ENCODE results near the gene CAMSAP3.

The CAMSAP3 gene

DNA sequence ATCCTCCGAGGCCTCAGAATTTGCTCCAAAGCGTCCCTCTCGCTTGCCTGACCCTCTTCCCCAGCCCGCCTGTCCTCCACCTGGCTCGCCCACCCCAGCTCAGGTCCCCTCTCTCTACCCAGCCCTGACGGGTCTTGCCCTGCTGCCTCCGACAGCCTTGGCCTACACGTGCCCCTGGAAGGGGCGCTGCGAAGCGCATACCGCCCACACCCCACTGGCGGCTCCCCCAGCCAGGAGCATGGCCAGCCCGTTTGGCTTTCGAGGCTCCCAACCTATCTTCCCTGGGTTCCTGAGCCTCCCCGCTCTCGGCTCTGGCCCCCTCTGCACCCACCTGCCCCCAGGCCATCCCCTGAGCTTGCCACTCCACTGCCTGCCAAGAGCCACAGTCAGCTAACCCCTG lies 29.1 kb downstream of the CAMSAP3 start:
- DNase-seq (ENCODE audit: extremely low read depth, low read depth): no peak
- no peak overlapping the region for H3K4me3 ChIP-seq (replicated peaks; ENCODE audit: low read depth, low read length)
- TF ChIP-seq CTCF (IDR thresholded peaks at IDR 0.05; ENCODE audit: low read depth, low read length, missing control alignments): no peak

DNA sequence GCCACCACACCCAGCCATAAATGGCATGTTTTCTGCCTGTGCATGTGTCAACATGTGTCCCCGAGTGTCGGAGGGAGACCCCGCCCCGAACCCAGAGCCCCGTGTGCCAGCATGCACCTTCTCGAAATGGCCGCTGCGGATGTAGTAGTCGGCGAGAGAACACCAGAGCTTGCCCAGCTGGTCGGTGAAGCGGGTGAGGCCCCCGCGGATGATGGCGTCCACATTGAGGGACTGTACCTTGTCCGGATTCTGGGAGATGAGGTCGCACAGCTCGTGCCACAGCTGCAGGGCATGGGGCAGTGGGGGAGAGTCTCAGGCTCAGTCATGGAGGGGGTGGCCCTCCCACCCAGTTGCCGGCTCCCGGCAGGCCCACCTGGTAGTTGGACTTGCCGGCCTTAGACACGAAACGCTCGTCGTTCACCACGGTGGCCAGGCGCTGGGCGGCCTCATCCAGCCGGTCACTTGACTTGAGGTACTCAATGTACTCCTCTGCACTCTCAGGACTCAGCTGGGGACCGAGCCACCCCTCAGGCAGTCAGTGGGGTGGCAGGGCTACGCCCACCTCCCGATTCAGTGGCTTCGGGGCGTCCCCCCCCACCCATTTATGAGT lies 30.2 kb downstream of the CAMSAP3 start:
- no peak for DNase-seq (ENCODE audit: extremely low read depth, low read depth)
- TF ChIP-seq CTCF (IDR thresholded peaks at IDR 0.05; ENCODE audit: low read depth, low read length, missing control alignments): no peak
- no peak overlapping the region for H3K4me3 ChIP-seq (replicated peaks; ENCODE audit: low read depth, low read length)

DNA sequence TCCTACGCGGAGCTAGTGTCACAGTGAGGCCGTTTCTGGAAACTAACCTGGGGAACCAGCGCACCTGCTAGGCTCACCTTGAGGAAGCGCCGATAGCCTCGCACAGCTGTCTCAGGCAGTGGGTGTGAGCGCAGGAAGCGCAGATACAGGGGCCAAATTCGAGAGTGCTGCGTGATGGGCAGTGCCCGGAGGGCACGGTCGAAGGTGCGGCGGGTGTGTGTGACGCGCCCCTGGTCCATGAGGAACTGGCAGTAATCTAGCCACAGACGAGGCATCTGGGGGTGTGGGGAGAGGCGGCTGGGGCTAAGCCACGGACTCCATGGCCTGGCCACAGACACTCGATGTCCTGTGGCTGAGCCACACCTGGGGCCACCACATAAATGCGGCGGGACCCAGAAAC lies 31.5 kb downstream of the CAMSAP3 start:
- TF ChIP-seq CTCF (IDR thresholded peaks at IDR 0.05; ENCODE audit: low read depth, low read length, missing control alignments): no peak
- no peak for DNase-seq (ENCODE audit: extremely low read depth, low read depth)
- H3K4me3 ChIP-seq (replicated peaks; ENCODE audit: low read depth, low read length): no peak overlapping the region

GRCh38 chr19:7628589-7629311 lies 33.1 kb downstream of the CAMSAP3 start:
- TF ChIP-seq CTCF (IDR thresholded peaks at IDR 0.05; ENCODE audit: low read depth, low read length, missing control alignments): no peak
- no peak for DNase-seq (ENCODE audit: extremely low read depth, low read depth)
- H3K4me3 ChIP-seq (replicated peaks; ENCODE audit: low read depth, low read length): peak overlapping the region; percentile 98

DNA sequence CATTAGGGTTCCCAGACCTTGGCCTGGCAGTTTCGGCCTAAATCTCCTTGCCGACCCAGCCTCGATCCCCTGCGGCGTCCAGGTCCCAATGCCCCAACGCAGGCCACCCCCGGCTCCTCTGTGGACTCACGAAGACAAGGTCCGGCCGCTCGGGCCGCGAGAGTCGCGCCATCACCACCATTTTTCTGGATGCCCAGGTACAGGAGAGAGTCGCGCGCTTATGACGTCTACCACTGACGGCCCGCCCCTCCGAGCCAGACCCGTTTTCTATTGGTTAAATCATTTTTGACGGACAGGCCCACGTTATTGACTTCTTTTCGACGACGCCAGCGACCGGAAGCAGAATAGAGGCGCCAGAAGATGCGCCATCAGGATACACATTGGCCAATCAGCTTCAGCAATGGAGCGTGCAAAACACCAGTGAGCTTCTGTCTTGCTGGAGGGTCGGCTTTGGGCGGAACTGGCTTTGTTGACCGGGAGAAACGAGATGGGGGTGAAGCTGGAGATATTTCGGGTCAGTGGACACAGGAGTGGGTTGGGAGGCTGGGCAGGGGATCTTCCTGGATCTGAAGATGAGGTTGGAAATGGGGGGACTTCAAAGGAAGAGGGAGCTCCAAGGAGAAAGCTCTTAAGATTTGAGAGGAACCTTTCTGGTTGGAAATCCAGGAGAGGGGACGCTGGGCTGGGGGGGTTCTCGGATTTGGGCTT lies 33.8 kb downstream of the CAMSAP3 start, which contains the start of the genes PET100 and XAB2:
TSS of gene PET100 (plus strand) at position 447 of the 708 bp plus-strand sequence. CDS start at position 488, 41 bp downstream.
TSS of gene XAB2 (minus strand) at position 199 of the 708 bp plus-strand sequence. CDS start at position 181, 18 bp downstream.
- DNase-seq (ENCODE audit: extremely low read depth, low read depth): peak; percentile 98
- peak within 1 kb of the TSS; percentile 98 for H3K4me3 ChIP-seq (replicated peaks; ENCODE audit: low read depth, low read length)
- no peak for TF ChIP-seq CTCF (IDR thresholded peaks at IDR 0.05; ENCODE audit: low read depth, low read length, missing control alignments)

GRCh38 chr19:7631577-7631976 lies 35.9 kb downstream of the CAMSAP3 start:
- no peak for TF ChIP-seq CTCF (IDR thresholded peaks at IDR 0.05; ENCODE audit: low read depth, low read length, missing control alignments)
- no peak for DNase-seq (ENCODE audit: extremely low read depth, low read depth)
- no peak overlapping the region for H3K4me3 ChIP-seq (replicated peaks; ENCODE audit: low read depth, low read length)

Measured in HFF-Myc (cell line).